ENCODE data around the gene C15orf39. TPM values are rescaled to one million over a fixed set of nuclear protein-coding genes. Genes with fewer than 3 reads are reported as not detected.

C15orf39 gene
- total RNA-seq, 1 donor from 2014 or later = 44.5 TPM

DNA sequence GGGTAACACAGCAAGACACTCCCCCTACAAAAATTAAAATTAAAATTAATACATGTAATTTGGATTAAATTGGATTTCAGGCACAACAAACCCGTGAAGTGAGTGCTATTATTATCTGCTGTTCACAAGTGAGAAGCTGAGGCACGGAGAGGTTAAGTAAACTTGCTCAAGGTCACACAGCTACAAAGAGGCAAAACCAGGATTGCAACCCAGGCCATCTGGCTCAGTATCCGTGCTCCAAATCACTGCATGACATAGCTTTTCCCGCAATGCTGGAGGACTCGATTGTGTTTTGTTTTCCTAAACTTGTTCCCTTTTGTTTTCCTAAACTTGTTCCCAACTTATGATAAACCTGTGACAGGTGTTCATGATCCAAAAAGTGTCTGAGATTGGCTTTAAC, 19.9 kb upstream of the C15orf39 start:
- Mint-ChIP-seq H3K4me1 (ENCODE audit: unreplicated experiment) (peaks cover 39% of the 10 kb centered on the region), H3K27ac (peak overlapping the region; percentile 63), H3K27me3 (no peaks in the 10 kb centered on the region), H3K36me3 (no peaks in the 10 kb centered on the region), H3K4me3 (peak overlapping the region; percentile 58), H3K9me3 (no peaks in the 10 kb centered on the region)
- TF ChIP-seq, protein P1, sequence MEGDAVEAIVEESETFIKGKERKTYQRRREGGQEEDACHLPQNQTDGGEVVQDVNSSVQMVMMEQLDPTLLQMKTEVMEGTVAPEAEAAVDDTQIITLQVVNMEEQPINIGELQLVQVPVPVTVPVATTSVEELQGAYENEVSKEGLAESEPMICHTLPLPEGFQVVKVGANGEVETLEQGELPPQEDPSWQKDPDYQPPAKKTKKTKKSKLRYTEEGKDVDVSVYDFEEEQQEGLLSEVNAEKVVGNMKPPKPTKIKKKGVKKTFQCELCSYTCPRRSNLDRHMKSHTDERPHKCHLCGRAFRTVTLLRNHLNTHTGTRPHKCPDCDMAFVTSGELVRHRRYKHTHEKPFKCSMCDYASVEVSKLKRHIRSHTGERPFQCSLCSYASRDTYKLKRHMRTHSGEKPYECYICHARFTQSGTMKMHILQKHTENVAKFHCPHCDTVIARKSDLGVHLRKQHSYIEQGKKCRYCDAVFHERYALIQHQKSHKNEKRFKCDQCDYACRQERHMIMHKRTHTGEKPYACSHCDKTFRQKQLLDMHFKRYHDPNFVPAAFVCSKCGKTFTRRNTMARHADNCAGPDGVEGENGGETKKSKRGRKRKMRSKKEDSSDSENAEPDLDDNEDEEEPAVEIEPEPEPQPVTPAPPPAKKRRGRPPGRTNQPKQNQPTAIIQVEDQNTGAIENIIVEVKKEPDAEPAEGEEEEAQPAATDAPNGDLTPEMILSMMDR (conservative IDR thresholded peaks at IDR 0.05) = no peak
- no peak for DNase-seq (ENCODE audit: extremely low spot score, unreplicated experiment)

DNA sequence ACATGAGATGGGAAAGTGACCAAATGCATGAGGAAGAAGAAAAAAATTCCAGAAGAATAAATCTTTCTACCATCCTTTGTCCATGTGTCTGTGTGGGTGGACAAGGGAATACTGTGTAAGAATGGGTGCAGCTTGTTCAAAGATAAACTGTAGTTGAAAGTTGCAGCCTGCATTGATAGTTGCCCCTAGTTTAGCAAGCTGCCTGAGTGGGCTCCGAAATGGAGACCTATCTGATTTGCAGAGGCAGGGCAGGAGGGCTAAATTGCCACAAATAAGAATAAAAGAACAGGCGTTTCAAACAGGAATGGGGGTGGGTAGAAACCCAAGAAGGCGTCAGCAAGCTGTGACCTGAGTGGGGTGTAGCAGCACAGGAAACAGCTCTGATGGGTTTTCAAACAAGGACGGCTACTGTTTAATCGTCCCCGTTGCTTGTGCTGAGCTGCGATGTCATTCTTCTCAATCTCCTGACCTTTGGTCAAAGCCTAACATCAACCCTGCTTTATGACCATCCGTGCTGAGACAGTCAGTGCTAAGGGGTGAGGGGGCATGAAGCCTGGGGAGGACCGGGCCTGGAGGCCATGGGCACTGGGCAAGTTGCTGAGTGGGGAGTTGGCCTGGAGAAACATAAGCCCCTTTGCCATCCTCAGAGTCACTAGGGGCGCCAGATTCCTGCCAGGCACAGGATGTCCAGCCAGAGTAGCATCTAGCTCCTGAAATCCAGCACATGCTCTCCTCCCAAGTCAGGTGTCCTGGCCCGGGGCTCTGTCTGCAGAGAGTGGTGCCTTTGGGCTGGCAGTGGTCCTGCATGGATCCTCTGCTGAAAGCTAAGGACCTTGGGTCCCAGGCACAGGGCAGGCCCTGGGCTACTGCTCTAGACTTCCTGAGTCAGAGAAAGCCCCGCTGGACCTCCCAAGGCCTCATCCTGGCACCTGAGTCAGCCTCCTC, 19.2 kb upstream of the C15orf39 start:
- Mint-ChIP-seq H3K4me1 (ENCODE audit: unreplicated experiment) (peaks cover 39% of the 10 kb centered on the region), H3K36me3 (no peaks in the 10 kb centered on the region), H3K27ac (peak overlapping the region; percentile 63), H3K4me3 (peak overlapping the region; percentile 58), H3K9me3 (no peaks in the 10 kb centered on the region), H3K27me3 (no peaks in the 10 kb centered on the region)
- DNase-seq (ENCODE audit: extremely low spot score, unreplicated experiment) = no peak
- TF ChIP-seq, protein P1 (conservative IDR thresholded peaks at IDR 0.05) = peak; percentile 34

DNA sequence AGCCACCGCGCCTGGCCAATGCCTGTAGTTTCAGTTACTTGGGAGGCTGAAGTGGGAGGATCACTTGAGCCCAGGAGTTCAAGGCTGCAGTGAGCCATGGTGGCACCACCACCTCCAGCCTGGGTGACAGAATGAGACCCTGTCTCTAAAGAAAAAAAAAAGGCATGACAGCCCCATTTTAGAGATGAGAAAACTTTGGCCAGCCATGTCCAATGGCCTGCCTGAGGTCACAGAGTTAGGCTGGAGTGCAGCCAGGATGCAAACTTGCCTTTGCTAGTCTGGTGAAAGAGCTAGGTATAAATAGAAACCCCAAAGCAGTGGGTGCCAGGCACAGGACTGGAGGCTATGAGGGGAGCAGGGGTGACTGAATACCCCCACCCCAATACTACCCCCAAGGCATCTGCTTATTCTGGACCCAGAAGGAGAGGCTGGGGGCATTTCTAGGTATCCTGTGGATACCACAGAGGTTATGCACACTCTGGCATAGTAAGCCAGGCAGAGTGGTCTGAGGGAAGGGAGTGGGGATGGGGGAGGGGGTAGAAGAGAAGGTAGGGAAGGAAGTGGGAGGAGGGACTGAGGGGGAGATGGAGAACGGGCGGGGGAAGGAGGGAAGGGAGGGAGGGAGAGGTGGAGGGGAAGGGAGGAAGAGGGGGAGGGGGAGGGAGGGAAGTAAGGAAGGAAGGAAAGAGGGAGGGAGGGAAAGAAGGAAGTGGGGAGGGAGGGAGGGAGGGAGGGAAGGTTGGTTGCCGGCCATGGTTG, 16.2 kb upstream of the C15orf39 start:
- Mint-ChIP-seq H3K4me3 (no peak overlapping the region), H3K27ac (no peak overlapping the region), H3K36me3 (no peaks in the 10 kb centered on the region), H3K27me3 (no peaks in the 10 kb centered on the region), H3K9me3 (no peaks in the 10 kb centered on the region), H3K4me1 (ENCODE audit: unreplicated experiment) (peaks cover 18% of the 10 kb centered on the region)
- DNase-seq (ENCODE audit: extremely low spot score, unreplicated experiment) = no peak
- TF ChIP-seq, protein P1 (conservative IDR thresholded peaks at IDR 0.05) = no peak

DNA sequence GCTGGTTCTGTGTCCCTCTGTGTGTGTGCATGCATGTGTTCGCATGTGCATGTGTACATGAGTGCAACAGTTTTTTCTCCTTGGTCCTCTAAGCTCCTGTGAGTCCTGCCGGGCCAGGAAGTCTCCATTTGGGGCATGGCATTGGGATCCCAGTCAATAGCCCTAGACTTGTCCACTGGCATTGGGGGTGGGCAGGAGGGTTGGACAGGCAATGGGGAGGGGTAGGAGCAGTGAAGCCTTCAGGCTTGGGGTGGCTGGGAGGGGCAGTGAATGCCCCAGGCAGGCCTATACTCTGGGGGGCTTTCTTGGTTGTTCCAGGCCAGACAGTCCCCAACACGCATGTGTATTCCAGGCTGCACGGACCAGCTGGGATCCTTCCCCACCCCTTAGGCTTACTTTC, 15.6 kb upstream of the C15orf39 start:
- H3K36me3 Mint-ChIP-seq = no peaks in the 10 kb centered on the region
- H3K4me3 Mint-ChIP-seq = no peak overlapping the region
- no peak overlapping the region for H3K27ac Mint-ChIP-seq
- H3K4me1 Mint-ChIP-seq (ENCODE audit: unreplicated experiment) = peaks cover 12% of the 10 kb centered on the region
- no peak for DNase-seq (ENCODE audit: extremely low spot score, unreplicated experiment)
- TF ChIP-seq, protein P1 (conservative IDR thresholded peaks at IDR 0.05) = no peak
- H3K27me3 Mint-ChIP-seq = no peaks in the 10 kb centered on the region
- H3K9me3 Mint-ChIP-seq = no peaks in the 10 kb centered on the region

DNA sequence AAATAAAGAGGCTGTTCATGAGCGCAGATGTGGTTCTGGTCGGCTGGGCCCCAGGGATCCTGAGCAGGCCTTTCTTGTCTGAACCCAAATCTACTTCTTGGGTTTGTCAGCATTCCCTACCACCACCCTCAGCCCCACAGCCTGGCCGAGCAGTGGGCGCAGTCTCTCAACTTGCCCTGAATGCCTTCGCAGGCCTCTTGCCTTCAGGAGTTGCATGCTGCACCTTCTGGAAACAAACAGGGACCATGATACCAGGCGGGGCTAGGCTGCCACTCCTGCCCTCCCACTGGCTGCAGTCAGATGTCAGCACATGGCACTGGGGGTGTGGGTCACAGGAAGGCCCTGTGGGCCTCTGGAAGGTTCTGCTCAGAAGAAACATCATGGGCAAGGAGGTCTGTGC, 13.2 kb upstream of the C15orf39 start:
- TF ChIP-seq, protein P1 (conservative IDR thresholded peaks at IDR 0.05) = no peak
- Mint-ChIP-seq H3K4me1 (ENCODE audit: unreplicated experiment) (no peaks in the 10 kb centered on the region), H3K27me3 (no peaks in the 10 kb centered on the region), H3K4me3 (no peak overlapping the region), H3K9me3 (no peaks in the 10 kb centered on the region), H3K36me3 (no peaks in the 10 kb centered on the region), H3K27ac (no peak overlapping the region)
- DNase-seq (ENCODE audit: extremely low spot score, unreplicated experiment) = no peak

All from type B pancreatic cell (in vitro differentiated cells).